RWPE1 (cell line): ENCODE results near the gene ACOT7.

Experiments
- CTCF ChIA-PET: fragments of 350-600 bp; sonication (Branson Sonifier 250); formaldehyde crosslinking; extraction: SDS; loops from one replicate; lab custom pipeline; 2021; lab: Yijun Ruan, JAX
- POLR2A ChIA-PET: fragments of 400-600 bp; formaldehyde crosslinking; extraction: SDS; loops from one replicate; lab custom pipeline; 2020; ENCODE audit warnings: antibody characterized with exemption; ENCODE audit not compliant: low non-redundant PET; lab: Yijun Ruan, JAX
- DNase-seq: peaks from one replicate; pipeline ENCODE4 v3.0.0; 2012; ENCODE audit warnings: low spot score
- H3K27ac ChIP-seq: fragments of 450-650 bp; 2 replicates; pipeline ENCODE4 v1.5.1; 2017
- TF ChIP-seq, protein P1 (sequence below): fragments of 450-650 bp; conservative IDR thresholded peaks from 2 replicates; pipeline ENCODE4 v1.5.1; 2017; ENCODE audit warnings: low read depth, mild to moderate bottlenecking

ACOT7 gene

DNA sequence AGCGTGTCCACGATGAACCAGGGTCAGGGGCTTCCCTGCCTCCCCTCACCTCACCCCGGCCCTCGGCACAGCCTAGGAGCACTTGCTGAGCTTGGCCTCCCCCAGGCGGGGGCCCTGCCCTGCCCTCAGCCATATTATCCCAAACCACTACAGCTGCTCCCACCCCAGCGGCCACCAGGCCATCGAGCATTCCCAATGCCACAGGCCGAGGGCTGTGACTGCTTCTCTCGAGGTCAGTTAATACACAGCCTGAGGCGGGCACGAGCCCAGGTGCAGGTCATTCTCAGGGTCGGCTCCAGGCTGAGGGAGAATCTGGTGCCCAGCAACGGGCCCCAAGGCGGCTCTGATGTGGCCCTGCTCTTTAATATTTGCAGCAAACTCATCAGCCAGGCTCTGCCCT, 124.3 kb downstream of the ACOT7 start:
- H3K27ac ChIP-seq = peak overlapping the region; percentile 90
- POLR2A ChIA-PET = no interaction called here
- CTCF ChIA-PET = interaction anchor here (1.1 kb wide), 1 partner anchor 10 kb away, joined by 3 read pairs; no protein-coding TSS in a partner anchor

DNA sequence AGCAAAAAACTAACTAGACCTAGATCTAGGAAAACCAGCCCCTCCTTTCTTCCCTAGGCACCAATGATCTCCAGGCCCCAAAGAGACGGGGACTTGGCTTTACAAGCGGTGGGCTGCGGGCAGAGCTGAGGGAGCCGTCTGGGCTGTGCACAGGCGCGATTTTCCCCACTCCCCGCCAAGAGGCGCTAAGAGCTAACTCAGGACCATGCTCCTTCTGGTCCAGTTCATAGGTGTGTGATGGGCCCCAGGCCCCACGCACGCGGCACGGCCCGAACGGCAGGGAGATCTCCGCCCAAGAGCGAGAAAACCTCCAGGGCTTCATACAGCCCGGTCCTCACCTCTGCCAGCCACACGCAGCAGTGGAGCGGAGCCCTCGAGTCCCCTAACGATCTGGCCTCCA, 125.2 kb downstream of the ACOT7 start:
- TF ChIP-seq, protein P1, sequence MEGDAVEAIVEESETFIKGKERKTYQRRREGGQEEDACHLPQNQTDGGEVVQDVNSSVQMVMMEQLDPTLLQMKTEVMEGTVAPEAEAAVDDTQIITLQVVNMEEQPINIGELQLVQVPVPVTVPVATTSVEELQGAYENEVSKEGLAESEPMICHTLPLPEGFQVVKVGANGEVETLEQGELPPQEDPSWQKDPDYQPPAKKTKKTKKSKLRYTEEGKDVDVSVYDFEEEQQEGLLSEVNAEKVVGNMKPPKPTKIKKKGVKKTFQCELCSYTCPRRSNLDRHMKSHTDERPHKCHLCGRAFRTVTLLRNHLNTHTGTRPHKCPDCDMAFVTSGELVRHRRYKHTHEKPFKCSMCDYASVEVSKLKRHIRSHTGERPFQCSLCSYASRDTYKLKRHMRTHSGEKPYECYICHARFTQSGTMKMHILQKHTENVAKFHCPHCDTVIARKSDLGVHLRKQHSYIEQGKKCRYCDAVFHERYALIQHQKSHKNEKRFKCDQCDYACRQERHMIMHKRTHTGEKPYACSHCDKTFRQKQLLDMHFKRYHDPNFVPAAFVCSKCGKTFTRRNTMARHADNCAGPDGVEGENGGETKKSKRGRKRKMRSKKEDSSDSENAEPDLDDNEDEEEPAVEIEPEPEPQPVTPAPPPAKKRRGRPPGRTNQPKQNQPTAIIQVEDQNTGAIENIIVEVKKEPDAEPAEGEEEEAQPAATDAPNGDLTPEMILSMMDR = no peak
- no peak for DNase-seq
- ChIA-PET POLR2A (no interaction called here), CTCF (interaction anchor here (0.6 to 1.1 kb wide), 2 partner anchors 9 to 154 kb away, joined by 3 read pairs; no protein-coding TSS in a partner anchor)
- peak overlapping the region; percentile 90 for H3K27ac ChIP-seq

More for the DNA sequence above, 124.3 kb downstream of the ACOT7 start:
- TF ChIP-seq, protein P1 = no peak
- DNase-seq = no peak

DNA sequence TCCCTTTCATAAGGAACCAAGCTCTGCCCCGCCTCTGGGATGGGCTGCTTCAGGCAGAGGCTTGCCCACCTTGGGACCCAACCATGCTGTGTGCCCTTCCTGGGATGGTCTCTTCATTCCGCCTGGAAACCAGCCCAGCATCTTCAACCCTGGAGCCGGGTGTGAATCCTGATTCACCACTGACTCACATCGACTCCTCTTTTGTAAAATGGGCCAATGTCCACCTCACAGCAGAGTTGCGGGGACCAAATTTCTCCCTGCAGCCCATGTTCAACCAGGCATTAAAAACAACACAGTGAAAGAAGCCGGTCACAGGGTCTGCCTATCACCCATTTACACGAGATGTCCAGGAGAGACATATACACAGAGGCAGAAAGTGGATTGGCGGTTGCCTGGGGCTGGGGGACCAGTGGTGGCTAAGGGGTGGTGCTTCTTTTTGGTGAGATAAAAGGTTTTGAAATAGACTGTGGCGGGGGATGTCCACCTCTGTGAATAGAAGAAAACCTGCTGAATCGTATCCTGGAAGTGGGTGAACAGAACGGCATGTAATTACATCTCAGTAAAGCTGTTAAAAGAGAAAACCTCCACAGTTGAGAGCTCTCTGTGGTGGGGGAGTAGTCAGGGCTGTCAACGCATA, 125.8 kb downstream of the ACOT7 start:
- ChIA-PET CTCF (interaction anchor here (0.6 kb wide), 1 partner anchor 9 kb away, joined by 3 read pairs; no protein-coding TSS in a partner anchor), POLR2A (no interaction called here)
- H3K27ac ChIP-seq = peak overlapping the region; percentile 90
- DNase-seq = peak; percentile 64
- TF ChIP-seq, protein P1 = no peak

DNA sequence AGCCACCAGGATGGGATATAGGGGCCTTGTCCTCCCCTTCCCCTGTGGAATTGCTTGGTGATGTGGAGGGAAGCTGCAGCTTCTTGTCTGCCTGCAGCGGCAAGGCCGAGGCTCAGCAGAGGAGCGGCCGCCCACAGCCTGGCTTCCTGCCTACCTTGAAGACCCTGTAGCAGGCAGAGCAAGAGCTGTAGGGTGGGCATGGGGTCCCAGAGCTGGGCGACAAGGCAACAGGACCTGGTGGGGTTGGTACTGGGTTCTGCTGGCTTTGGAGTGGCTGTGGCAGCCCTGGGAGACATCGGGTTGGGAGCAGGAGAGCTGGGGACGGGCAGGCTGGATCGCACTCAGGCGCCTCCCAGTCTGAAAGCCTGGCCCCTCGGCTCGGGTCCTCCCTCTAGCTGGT, 126.9 kb downstream of the ACOT7 start:
- DNase-seq = no peak
- peak overlapping the region; percentile 90 for H3K27ac ChIP-seq
- ChIA-PET POLR2A (no interaction called here), CTCF (no interaction called here)
- TF ChIP-seq, protein P1 = no peak

DNA sequence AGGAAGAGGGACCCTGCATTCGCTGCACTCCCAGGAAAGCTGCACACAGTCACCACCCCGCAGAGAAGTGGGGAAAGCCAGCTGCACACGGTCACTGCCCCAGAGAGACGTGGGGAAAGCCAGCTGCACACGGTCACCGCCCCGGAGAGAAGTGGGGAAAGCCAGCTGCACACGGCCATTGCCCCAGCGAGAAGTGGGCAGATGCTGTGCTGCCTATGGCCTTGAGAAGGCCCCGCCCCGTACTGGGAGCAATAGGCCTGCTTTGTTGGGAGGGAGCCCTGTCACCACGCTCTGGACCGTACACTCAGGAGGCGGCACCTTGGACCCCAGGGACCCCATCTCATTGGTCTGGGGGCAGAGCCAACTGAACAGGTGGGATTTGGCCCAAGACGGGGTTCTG, 128.4 kb downstream of the ACOT7 start:
- TF ChIP-seq, protein P1 = no peak
- POLR2A ChIA-PET = interaction anchor here (0.6 kb wide), 1 partner anchor 224 kb away, joined by 3 read pairs; no protein-coding TSS in a partner anchor
- no peak for DNase-seq
- CTCF ChIA-PET = no interaction called here
- peak overlapping the region; percentile 90 for H3K27ac ChIP-seq

DNA sequence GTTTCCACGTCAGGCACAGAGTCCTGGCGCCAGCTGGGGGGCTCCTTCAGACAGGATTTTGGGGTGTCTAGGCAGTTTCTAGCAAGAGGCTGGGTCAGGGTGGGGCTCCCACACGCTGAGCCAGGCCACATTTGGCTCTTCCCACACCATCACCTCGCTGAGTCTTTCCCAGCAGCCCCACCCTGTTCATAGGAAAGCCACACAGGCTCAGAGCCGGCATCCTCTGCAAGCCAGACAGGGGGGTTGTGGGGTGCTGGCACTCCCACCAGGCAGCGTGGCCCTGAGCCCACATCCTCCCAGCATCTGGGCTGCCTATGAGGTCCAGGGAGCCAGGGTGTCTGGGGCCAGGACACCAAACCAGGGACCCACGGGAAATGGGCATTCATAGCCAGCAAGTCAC, 129.9 kb downstream of the ACOT7 start:
- no peak for DNase-seq
- ChIA-PET POLR2A (no interaction called here), CTCF (no interaction called here)
- TF ChIP-seq, protein P1 = no peak
- peak overlapping the region; percentile 90 for H3K27ac ChIP-seq
